ENCODE results near the gene STAT1. TPM values are rescaled to one million over a fixed set of nuclear protein-coding genes. Genes with fewer than 3 reads are reported as not detected.
A peak's percentile ranks its signal among the peaks of the same experiment; 100 is the strongest.

Gene STAT1
- 35.6 TPM for total RNA-seq

GRCh38 chr2:191013932-191014652 lies at the start of gene STAT1:
Gene STAT1 (minus strand): TSS chr2:191014171. CDS start chr2:191010003, 4,168 bp downstream.
- TF ChIP-seq CTCF (IDR thresholded peaks at IDR 0.05) (peak in 1 of 3 experiments; percentile 22), POLR2A (IDR thresholded peaks at IDR 0.05) (peak in 1 of 2 donors; percentile 79), POLR2AphosphoS5 (IDR thresholded peaks at IDR 0.05; ENCODE audit: insufficient read depth in 1 of 2, low read depth in 1 of 2) (peak; percentile 84 to 98)
- intact Hi-C loops (cut with DNase I) = no loop called here
- no peaks in the 10 kb centered on the region for H3K27me3 ChIP-seq
- no peaks in the 10 kb centered on the region for H3K36me3 ChIP-seq
- DNase-seq (ENCODE audit: extremely low spot score in 2 of 2) = peak in 1 of 2 donors; percentile 93
- peak within 1 kb of the TSS; percentile 77 to 88 for H3K4me3 ChIP-seq
- peak within 1 kb of the TSS; percentile 89 for H3K27ac ChIP-seq
- peaks cover 33% of the 10 kb centered on the region for H3K4me1 ChIP-seq
- no peaks in the 10 kb centered on the region for H3K9me3 ChIP-seq

- H3K27me3 ChIP-seq = no peaks in the 10 kb centered on the region
- no peak overlapping the region for H3K4me3 ChIP-seq
- no peaks in the 10 kb centered on the region for H3K9me3 ChIP-seq
- no peaks in the 10 kb centered on the region for H3K36me3 ChIP-seq
- TF ChIP-seq POLR2AphosphoS5 (IDR thresholded peaks at IDR 0.05; ENCODE audit: insufficient read depth in 1 of 2, low read depth in 1 of 2) (no peak), CTCF (IDR thresholded peaks at IDR 0.05) (no peak), POLR2A (IDR thresholded peaks at IDR 0.05) (no peak)
- intact Hi-C loops (cut with DNase I) = no loop called here
- no peak for DNase-seq (ENCODE audit: extremely low spot score in 2 of 2)
- H3K27ac ChIP-seq = no peak overlapping the region
- H3K4me1 ChIP-seq = peaks cover 7% of the 10 kb centered on the region
Measured at GRCh38 chr2:191063584-191063983, 49.6 kb upstream of the STAT1 start.

GRCh38 chr2:191061381-191061980 lies 47.5 kb upstream of the STAT1 start:
- Histone ChIP-seq H3K27ac (no peak overlapping the region), H3K9me3 (no peaks in the 10 kb centered on the region), H3K4me3 (no peak overlapping the region), H3K27me3 (no peaks in the 10 kb centered on the region), H3K4me1 (peaks cover 5% of the 10 kb centered on the region), H3K36me3 (no peaks in the 10 kb centered on the region)
- no peak for DNase-seq (ENCODE audit: extremely low spot score in 2 of 2)
- intact Hi-C loops (cut with DNase I) = no loop called here
- TF ChIP-seq POLR2AphosphoS5 (IDR thresholded peaks at IDR 0.05; ENCODE audit: insufficient read depth in 1 of 2, low read depth in 1 of 2) (no peak), POLR2A (IDR thresholded peaks at IDR 0.05) (no peak), CTCF (IDR thresholded peaks at IDR 0.05) (no peak)

GRCh38 chr2:191059308-191059707 lies 45.3 kb upstream of the STAT1 start:
- H3K36me3 ChIP-seq = no peaks in the 10 kb centered on the region
- no peak overlapping the region for H3K4me3 ChIP-seq
- no peaks in the 10 kb centered on the region for H3K27me3 ChIP-seq
- TF ChIP-seq POLR2A (IDR thresholded peaks at IDR 0.05) (no peak), POLR2AphosphoS5 (IDR thresholded peaks at IDR 0.05; ENCODE audit: insufficient read depth in 1 of 2, low read depth in 1 of 2) (no peak), CTCF (IDR thresholded peaks at IDR 0.05) (no peak)
- H3K4me1 ChIP-seq = no peaks in the 10 kb centered on the region
- no peak overlapping the region for H3K27ac ChIP-seq
- no peaks in the 10 kb centered on the region for H3K9me3 ChIP-seq
- no peak for DNase-seq (ENCODE audit: extremely low spot score in 2 of 2)
- intact Hi-C loops (cut with DNase I) = no loop called here

GRCh38 chr2:191056228-191056627 lies 42.3 kb upstream of the STAT1 start:
- Histone ChIP-seq H3K36me3 (no peaks in the 10 kb centered on the region), H3K4me3 (no peak overlapping the region), H3K27me3 (no peaks in the 10 kb centered on the region), H3K9me3 (no peaks in the 10 kb centered on the region), H3K27ac (no peak overlapping the region), H3K4me1 (no peaks in the 10 kb centered on the region)
- no peak for DNase-seq (ENCODE audit: extremely low spot score in 2 of 2)
- TF ChIP-seq POLR2A (IDR thresholded peaks at IDR 0.05) (no peak), CTCF (IDR thresholded peaks at IDR 0.05) (no peak), POLR2AphosphoS5 (IDR thresholded peaks at IDR 0.05; ENCODE audit: insufficient read depth in 1 of 2, low read depth in 1 of 2) (no peak)
- intact Hi-C loops (cut with DNase I) = no loop called here

Data from vagina (tissue), 2 donors.